Measurements from ENCODE around the gene GTF3C1. TPM values are rescaled to one million over a fixed set of nuclear protein-coding genes. Genes with fewer than 3 reads are reported as not detected.

Gene GTF3C1
- total and polyA plus RNA-seq, 2 of the 8 experiments (the other 6 are each of a cell fraction or from before 2014, with no cell fraction given), result 89.3 to 126 TPM

GRCh38 chr16:27430512-27430911 is 119.2 kb downstream of the GTF3C1 start:
- H2BK15ac ChIP-seq (ENCODE audit: low read length), result no peak overlapping the region
- H3K9ac ChIP-seq (replicated peaks in 1 of 4; ENCODE audit: extremely low read depth in 1 of 4, low read depth in 3 of 4, low read length in 3 of 4), result no peak overlapping the region
- no peaks in the 10 kb centered on the region for H3K79me2 ChIP-seq (ENCODE audit: control insufficient read depth in 1 of 2, insufficient read depth in 2 of 2, low read length in 2 of 2)
- peak in 1 of 2 experiments; percentile 26 for DNase-seq (ENCODE audit: low read depth in 1 of 2, low spot score in 2 of 2)
- no peak overlapping the region for H2BK20ac ChIP-seq (ENCODE audit: low read length)
- no peak for FAIRE-seq
- H3K4me2 ChIP-seq (ENCODE audit: insufficient read depth in 1 of 2, low read depth in 2 of 2, low read length in 2 of 2), result no peak overlapping the region
- H2BK120ac ChIP-seq (replicated peaks; ENCODE audit: low read depth, low read length), result no peak overlapping the region
- WGBS, 2 experiments (ENCODE audit: extremely low coverage in 1 of 2, insufficient coverage in 1 of 2, insufficient read length in 1 of 2, insufficient replicate concordance in 2 of 2, low coverage in 1 of 2, low lambda C conversion rate in 2 of 2, missing lambda C conversion rate in 1 of 2), result 88% methylated on average over 7 of the region's 7 CpGs; no CpG with 5 or more reads in 1 of the 2 experiments
- no peak overlapping the region for H4K5ac ChIP-seq (ENCODE audit: insufficient read length, low read depth, low read length)
- H2AK5ac ChIP-seq (ENCODE audit: low read depth, low read length), result no peak overlapping the region
- no peak overlapping the region for H2AFZ ChIP-seq (ENCODE audit: low read length)
- no peak overlapping the region for H3K4me3 ChIP-seq (ENCODE audit: extremely low read depth in 1 of 4, insufficient read depth in 2 of 4, low read depth in 3 of 4, low read length in 4 of 4)
- ChIA-PET CTCF (ENCODE audit: partially characterized antibody) (interaction anchor here (0.7 to 1.0 kb wide), 2 partner anchors 22 to 207 kb away, joined by 3 read pairs; no protein-coding TSS in a partner anchor), POLR2A (ENCODE audit: partially characterized antibody) (no interaction called here)
- H3K23ac ChIP-seq (ENCODE audit: insufficient read length), result no peak overlapping the region
- H3K36me3 ChIP-seq (ENCODE audit: control insufficient read depth in 2 of 4, insufficient read depth in 4 of 4, low read length in 3 of 4), result no peaks in the 10 kb centered on the region
- H4K91ac ChIP-seq (replicated peaks; ENCODE audit: insufficient read length, low read length), result no peak overlapping the region
- no peak overlapping the region for H3K14ac ChIP-seq (ENCODE audit: insufficient read length)
- H3K27ac ChIP-seq (ENCODE audit: low read depth, low read length), result no peak overlapping the region
- no peaks in the 10 kb centered on the region for H3K27me3 ChIP-seq (replicated peaks in 1 of 4; ENCODE audit: control insufficient read depth in 3 of 4, extremely low read depth in 1 of 4, insufficient read depth in 3 of 4, low read length in 3 of 4)
- H2BK5ac ChIP-seq (ENCODE audit: low read depth, low read length), result no peak overlapping the region
- H3K56ac ChIP-seq (replicated peaks; ENCODE audit: insufficient read length, low read depth, low read length), result no peak overlapping the region
- H3K23me2 ChIP-seq (ENCODE audit: low read depth, low read length), result no peaks in the 10 kb centered on the region
- no peaks in the 10 kb centered on the region for H3K4me1 ChIP-seq (replicated peaks in 1 of 4; ENCODE audit: control insufficient read depth in 3 of 4, insufficient read depth in 4 of 4, low read length in 3 of 4)
- H4K8ac ChIP-seq (ENCODE audit: extremely low read depth, insufficient read depth, low read length), result no peak overlapping the region
- H2BK12ac ChIP-seq (ENCODE audit: low read depth, low read length), result no peak overlapping the region
- H3K4ac ChIP-seq (replicated peaks; ENCODE audit: insufficient read length, low read depth, low read length), result no peak overlapping the region
- H3K18ac ChIP-seq (ENCODE audit: extremely low read depth, low read length), result no peak overlapping the region
- H3K9me3 ChIP-seq (ENCODE audit: insufficient read depth in 2 of 2, low read depth in 1 of 2, low read length in 1 of 2), result 0 out of 4 replicates have a peak, but pooled peaks cover 0 to 2% of the 10 kb centered on the region in 2 experiments
- H3K79me1 ChIP-seq (ENCODE audit: low read depth, low read length), result no peaks in the 10 kb centered on the region
- no peaks in the 10 kb centered on the region for H4K20me1 ChIP-seq (replicated peaks in 1 of 2; ENCODE audit: control insufficient read depth in 1 of 2, insufficient read depth in 2 of 2, low read length in 2 of 2)
- TF ChIP-seq SIN3A (conservative IDR thresholded peaks at IDR 0.05 in 1 of 2, IDR thresholded peaks at IDR 0.05 in 1 of 2; ENCODE audit: low read depth in 1 of 2, low read length in 2 of 2) (no peak), CTBP2 (IDR thresholded peaks at IDR 0.05; ENCODE audit: borderline replicate concordance, insufficient read depth, insufficient read length, low read length) (no peak), RNF2 (IDR thresholded peaks at IDR 0.05; ENCODE audit: borderline replicate concordance, low read depth, low read length, missing control alignments, poor library complexity, severe bottlenecking) (no peak), ZNF274 (IDR thresholded peaks at IDR 0.05; ENCODE audit: borderline replicate concordance, extremely low read depth, low read length) (no peak), CHD2 (IDR thresholded peaks at IDR 0.05; ENCODE audit: low read length) (no peak), SRF (IDR thresholded peaks at IDR 0.05; ENCODE audit: low read depth, low read length) (no peak), SAP30 (IDR thresholded peaks at IDR 0.05; ENCODE audit: insufficient read depth, insufficient replicate concordance, low read length) (no peak), POLR2AphosphoS5 (IDR thresholded peaks at IDR 0.05; ENCODE audit: low read depth, low read length) (no peak), POLR2A (IDR thresholded peaks at IDR 0.05; ENCODE audit: control extremely low read depth in 1 of 2, low read depth in 2 of 2, low read length in 2 of 2) (no peak), CHD1 (IDR thresholded peaks at IDR 0.05; ENCODE audit: low read depth, low read length) (no peak), MAX (IDR thresholded peaks at IDR 0.05) (no peak)
